WTC11 (cell line): Measurements from ENCODE around the gene DYNLRB1.

Experiments
- USF2 ChIP-seq: sonication (generic); formaldehyde crosslinking; IDR thresholded peaks from 2 replicates; pipeline ENCODE4 v1.8.1; 2023; ENCODE audit warnings: mild to moderate bottlenecking, missing genetic modification reagents, moderate library complexity
- ZNF671 ChIP-seq: fragments of 250-450 bp; sonication (Bioruptor Pico); IDR thresholded peaks from 2 replicates; pipeline ENCODE4 v1.8.0; 2021; ENCODE audit warnings: mild to moderate bottlenecking
- TF ChIP-seq, protein P1 (sequence below): fragments of 200-600 bp; IDR thresholded peaks from 2 replicates; pipeline ENCODE4 v1.8.0; 2022; ENCODE audit warnings: antibody characterized with exemption

DNA sequence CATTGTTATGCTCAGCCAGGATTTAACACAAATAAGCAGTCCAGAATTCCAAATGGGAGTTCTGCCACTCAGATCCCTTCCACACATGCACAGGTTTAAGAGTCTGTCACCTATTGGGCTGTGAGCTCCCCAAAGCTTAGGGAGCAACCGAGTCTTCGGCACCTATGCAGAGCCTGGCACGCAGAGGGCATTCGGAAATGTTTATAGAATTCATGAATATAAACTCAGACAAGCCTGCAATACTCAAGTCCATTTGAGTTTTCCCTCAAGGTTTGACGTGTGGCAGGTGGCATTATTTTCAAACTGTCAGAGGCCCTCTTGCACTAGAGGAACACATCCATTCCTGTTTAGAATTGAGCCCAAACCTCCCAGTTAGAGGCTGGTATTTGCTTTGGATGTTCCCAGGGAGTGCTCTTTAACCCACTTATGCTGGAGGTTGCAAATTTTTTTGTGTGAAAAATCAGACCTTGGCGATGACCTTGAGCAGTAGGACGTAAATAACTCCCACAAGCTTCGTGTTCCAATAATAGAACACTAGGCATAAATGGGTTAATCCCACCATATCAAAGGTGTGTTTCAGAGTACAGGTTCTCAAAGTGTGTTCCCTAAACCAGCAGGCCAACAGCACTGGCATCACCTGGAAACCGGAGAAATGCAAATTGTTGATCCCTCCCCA, 70.4 kb downstream of the DYNLRB1 start:
- TF ChIP-seq ZNF671 (CRISPR knock-in tag) = no peak
- TF ChIP-seq, protein P1, sequence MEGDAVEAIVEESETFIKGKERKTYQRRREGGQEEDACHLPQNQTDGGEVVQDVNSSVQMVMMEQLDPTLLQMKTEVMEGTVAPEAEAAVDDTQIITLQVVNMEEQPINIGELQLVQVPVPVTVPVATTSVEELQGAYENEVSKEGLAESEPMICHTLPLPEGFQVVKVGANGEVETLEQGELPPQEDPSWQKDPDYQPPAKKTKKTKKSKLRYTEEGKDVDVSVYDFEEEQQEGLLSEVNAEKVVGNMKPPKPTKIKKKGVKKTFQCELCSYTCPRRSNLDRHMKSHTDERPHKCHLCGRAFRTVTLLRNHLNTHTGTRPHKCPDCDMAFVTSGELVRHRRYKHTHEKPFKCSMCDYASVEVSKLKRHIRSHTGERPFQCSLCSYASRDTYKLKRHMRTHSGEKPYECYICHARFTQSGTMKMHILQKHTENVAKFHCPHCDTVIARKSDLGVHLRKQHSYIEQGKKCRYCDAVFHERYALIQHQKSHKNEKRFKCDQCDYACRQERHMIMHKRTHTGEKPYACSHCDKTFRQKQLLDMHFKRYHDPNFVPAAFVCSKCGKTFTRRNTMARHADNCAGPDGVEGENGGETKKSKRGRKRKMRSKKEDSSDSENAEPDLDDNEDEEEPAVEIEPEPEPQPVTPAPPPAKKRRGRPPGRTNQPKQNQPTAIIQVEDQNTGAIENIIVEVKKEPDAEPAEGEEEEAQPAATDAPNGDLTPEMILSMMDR = no peak
- TF ChIP-seq USF2 = no peak
